ELR (cell line): ENCODE data around the gene ICE2.

Experiments
- DNase-seq: peaks from one replicate; pipeline ENCODE4 v3.0.0-alpha.2; 2015; ENCODE audit warnings: low read depth

The ICE2 gene

DNA sequence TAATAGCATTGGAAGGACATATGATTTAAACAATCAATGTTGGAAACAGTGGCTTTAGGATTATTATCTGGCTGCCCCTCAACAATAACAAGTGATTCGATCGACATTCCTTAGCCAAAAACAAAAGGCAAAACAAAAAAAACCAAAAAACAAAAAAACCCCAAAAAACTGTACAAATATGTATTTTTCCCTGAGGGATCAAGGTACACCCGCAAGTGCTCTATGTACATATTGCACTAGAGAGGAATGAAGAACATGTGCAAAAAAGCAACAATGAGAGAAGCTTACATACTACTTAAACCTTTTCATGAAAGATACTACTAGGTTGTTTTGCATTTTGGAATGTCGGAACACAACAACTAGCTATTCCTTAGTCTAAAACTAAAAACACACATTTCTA is 14.2 kb upstream of the ICE2 start:
- no peak for DNase-seq

DNA sequence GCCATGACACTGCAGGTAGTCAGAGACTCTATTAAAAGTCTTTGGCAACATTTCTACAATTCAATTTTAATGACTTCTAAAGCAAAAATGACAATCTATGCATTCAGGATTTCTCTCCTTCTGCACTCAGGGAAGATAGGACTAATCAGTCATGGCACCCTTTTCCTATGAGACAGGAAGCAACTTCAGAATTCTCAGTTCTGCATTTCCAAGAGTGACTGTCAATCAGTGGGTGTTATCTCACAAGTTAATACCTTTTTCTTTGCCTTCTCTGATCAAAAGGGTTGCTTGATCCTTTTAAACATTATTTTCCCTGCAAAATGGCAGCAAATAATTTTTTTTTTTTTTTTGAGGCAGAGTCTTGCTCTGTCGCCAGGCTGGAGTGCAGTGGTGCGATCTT is 7.8 kb upstream of the ICE2 start:
- DNase-seq: no peak

DNA sequence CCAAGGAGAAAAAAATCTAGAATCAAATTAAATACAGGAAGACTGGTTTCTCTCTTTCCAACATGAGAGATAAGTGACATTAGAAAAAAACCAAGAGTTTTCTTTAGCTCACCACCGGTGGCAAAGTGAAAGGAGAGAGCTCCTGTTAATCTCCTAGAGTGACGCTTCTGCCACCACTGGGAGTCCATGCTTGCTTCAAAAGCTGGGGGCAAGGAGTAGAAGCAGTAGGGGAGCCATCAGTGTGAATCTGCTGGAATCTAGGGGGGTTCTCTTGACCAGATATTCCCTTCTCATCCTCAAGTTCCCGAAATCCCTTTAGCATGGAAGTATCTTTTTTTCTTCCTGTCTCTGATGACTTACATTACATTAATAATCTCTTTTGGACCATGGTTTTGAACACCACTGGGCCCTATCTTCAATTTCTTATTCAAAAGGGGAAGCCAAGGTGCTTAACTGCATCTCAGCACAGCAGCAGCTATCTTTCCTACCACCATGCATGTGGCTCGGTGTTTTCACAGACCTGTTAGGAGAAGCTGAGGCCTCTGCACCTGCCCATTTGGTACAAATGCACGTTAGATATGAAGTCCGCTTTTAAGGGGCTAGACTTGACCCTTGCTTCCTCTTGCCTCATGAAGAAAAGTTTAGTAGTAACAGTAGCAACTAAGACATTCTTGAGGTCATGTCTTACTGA is 6.6 kb upstream of the ICE2 start:
- DNase-seq: no peak

DNA sequence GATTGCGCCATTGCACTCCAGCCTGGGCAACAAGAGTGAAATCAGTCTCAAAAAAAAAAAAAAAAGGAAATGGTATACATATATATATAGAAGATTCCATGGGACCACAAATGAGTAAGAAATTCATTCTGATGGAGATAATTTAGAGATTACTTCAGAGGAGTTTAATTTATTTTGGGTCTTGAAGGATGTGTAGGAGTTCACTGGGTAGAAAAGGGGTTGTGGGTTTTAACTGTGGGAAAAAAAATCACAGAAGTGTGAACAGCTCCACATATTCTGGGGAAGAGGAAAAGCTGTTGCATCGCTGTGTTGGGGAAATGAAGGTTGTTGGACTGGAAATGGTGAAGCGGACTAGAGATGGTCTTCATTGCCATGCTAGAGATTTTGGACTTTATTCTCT is 4.1 kb upstream of the ICE2 start:
- DNase-seq: no peak

DNA sequence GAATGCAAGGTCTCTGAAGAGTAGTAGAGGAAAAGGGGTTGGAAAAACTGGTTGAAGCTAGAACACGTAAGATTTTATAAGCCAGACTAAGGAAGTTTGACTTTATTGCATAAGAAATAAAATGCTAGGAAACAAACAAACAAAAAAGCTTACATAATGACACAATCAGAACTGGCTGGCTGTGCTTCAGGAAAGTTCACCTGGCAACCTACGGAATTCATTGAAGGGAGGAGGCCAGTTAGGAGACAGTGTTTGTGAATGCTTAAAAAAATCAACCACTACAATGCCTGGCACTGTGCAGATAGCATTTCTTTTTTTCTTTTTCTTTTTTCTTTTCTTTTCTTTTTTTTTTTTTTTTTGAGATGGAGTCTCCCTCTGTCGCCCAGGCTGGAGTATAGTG is 1.9 kb upstream of the ICE2 start:
- DNase-seq: no peak

DNA sequence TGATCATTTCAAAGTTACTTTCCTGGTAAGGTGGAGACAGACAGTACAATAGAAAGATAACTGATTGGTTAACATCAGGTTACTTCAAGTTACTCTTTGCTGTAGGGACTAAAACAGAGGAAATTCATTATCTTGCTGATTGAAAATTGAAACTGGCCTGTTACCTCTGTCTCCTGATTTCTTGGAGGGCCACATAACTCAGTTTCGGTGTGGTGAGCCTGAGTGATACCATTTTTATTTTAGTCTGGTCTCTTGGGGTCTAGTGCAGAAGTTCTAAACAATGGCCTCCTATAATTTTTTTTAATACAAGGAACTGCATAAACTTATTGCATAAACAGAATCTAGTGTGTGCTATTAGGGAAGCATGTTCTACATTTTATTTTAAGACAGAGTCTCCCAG is 1.2 kb upstream of the ICE2 start:
- DNase-seq: no peak

DNA sequence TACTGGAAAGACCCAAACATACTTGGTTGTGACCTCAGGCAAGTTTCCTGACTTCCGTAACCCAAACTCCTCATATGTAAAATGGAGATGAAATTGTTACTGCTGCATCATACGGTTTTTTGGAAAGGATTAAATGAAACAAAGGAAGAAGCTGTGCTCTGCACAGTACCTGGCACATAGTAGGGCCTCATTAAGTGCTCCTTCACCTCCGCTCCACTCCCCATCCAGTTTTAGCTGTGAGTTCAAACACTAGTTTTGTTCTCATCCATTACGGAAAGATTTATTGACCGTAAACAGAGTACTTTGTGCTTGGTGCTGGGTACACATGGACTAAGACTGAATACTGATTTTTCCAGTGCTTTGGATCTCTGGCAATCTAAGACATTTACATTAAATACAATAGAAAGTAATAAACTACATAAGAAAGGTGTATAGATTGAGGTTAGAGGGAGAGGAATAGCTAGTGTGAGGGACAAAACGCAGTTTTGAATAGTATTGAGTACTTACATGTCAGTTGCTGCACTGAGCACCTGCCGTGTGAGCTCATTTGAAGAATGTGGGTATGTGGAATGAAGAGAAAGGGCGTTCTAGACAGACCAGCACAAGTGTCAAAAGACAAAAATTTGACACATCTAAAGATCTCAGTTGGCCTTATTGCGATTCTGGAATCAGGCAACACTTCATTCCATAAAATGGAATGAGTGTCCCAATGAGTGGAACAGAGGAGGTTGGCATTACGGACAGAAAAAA is 594 bp upstream of the ICE2 start:
- peak; percentile 3 for DNase-seq

DNA sequence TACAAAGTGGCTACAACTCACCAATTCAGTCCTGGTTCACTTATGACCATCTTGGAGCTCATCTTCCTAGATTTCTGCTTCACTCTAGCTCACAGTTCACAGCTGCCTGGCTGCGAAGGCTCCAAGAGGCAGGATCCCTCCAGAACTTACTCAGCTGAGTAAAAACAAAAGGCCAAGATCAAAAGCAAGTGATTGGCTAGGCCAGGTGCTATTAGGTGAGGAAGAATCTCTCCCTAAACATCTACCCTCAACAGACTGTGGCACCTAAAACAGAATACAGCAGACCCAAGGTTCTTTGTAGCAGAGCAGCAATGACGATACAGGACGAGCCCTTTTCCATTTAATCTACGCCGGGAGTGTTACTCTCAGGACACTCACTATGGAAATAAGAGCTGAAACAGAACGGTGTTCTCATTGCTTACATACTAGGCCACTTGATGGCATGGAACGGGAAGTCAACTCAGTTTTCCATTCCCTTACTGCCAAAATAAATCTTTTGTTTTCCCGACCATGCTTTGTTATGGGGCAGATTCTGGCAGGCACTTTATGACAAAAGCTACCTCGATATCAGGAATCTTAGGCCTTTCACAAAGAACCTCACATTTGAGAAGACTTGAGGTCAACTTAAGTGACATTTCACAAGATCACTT is 901 bp downstream of the ICE2 start:
- peak; percentile 56 for DNase-seq

DNA sequence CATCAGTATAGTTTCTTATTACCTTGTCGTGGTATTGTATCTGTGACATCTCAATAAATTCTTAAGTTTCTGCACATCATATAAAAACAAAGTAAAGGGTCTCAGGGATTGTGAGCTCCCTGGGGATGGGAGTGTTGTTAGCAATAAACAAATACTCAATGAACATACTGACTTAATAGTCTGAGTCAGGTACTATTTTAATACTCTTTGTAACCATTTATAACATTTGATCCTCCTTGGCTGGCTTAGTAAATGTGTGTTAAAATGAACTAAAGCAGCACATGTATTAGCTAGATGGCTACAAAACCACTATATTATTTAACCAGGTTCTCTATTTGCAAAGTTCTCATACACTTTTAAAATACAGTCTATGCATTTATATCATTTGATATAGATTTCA is 1.8 kb downstream of the ICE2 start:
- peak; percentile 1 for DNase-seq

DNA sequence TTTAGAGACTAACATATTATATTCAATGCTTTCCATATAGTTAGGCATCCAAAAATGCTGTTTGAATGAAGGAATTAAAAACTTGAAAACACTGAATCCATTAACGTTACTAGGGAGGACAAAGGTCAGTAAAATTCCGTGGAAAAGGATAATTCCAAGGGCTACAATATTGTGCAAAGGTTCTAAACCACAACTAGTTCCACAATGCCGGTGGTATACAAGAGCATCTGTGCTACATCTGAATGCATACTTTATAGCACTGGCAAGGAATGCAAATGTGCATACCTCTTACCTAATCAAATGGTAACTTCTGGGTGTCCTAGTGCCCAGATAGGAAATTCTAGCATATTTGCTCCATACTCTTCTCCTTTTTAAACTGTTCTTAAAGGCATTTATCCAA is 2.2 kb downstream of the ICE2 start:
- DNase-seq: peak; percentile 17

DNA sequence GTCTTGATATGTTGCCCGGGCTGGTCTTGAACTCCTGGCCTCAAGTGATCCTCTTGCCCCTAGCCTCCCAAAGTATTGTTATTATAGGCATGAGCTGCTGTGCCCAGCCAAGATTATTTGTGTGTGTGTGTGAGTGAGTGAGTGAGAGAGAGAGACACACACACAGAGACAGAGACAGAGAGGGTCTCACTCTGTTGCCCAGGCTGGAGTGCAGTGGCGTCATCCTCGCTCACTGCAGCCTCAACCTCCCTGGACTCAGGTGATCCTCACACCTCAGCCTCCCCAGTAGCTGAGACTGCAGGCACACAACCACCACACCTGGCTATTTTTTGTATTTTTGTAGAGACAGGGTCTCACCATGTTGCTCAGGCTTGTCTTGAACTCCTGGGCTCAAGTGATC is 5.8 kb downstream of the ICE2 start:
- DNase-seq: no peak

DNA sequence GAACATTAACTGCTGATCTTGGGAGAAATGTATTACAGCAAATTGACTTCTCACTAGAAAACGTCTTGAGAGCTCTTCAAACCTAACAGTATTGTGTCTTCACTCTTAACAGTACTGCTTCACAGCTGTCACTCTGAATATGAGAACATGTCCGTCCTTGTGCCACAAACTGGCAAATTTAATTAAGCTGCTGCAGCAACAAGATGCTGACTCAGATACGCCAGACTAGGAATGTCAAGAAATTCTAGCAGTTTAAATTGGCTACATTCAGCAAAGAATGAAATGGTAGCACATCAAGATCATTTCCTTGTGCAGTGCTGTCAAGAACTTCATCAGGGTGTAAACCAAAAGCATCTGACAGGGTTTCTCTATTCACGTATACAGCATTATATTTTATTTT is 7.6 kb downstream of the ICE2 start:
- DNase-seq: no peak

DNA sequence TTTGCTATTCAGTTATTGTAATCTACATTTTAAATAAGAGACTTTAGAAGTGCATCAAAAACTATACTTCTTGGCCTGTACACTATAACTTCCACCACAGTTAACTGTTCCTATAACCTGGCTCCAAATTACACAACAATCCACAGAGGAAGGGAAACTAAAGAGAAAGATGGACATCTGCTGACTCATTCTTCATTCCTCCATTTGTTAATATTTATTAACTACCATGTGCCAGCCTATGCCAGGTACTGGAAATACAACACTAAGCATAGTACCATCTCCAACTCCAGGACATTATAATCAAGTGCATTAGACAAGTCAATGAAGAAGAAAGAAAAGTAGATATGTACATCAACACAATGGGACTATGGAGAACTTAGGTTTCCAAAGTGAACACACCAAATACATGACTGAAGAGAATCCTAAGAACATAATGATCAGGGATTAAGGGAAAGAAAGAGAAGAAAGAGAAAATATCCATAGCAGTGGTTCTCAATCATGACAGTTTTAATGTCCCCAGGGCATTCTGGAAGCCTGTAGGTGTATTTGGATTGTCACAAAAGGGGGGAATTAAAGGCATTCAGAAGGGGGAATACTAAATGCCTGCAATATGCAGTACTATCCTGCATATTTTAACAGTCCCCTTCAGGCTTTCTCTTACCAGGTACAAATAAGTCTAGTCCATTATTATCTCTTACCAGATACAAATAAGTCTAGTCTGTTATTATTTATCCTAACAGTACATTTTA is 8.9 kb downstream of the ICE2 start:
- peak; percentile 22 for DNase-seq

DNA sequence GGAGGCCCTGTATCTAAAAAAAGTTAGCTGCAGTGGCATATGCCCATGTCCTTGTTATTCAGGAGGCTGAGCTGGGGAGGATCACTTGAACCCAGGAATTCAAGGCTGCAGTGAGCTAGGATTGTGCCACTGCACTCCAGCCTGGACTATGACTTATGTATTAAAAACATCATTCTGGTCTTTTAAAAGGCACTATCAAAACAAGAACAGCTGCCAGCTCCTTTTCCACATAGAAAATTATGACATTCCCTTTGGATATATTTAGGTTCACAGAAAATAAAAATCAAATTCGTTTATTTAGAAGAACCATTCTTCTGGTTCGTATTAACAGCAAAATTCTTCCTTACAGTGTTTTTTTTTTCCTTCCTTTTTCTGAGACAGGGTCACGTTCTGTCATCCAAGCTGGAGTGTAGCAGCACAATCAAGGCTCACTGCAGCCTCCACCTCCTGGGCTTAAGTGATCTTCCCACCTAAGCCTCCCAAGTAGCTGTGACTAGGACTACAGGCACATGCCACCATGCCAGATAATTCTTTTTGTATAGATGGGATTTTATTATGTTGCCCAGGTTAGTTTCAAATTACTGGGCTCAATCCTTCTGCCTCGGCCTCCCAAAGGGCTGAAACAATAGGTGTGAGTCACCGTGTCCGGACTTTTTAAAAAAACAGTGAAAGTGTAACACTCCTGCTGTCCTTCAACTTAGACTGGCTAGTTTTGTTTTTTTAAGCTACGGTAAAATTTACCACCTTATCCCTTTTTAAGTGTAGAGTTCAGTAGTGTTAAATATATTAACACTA is 13.9 kb downstream of the ICE2 start:
- DNase-seq: peak; percentile 27

DNA sequence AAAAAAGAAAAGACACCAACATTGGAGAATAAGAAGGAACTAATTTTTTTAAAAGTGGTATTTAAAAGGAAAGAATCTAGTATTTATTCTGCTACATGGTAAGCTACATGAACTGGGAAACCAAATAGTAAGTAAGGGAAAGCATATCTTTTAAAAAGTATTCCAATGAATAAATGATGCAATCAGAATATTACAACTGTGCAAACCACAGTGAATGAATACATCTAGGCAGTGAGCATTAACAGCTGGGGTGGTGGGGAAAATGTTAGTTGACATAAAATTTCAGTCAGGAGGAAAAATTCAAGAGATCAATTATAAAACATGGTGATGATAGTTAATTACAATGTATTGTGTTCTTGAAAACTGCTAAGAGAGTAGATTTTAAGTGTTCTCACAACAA is 16.9 kb downstream of the ICE2 start:
- no peak for DNase-seq

DNA sequence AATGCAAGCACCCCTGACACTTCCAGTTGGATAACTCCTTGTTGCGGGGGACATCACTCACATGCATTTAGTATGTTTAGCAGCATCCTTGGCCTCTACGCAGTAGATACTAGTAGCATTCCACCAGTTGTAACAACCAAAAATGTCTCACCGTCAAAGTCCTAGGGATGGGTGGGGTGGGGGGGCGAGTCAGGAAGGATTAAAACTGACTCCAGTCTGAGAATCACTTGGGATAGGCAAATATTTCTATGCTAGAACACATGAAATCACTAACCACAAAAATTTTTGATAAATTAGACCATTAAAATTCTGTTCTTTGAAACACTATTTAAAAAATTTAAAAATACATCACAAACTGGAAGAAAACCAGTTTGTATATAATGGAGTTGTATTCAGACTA is 18.0 kb downstream of the ICE2 start:
- DNase-seq: no peak

DNA sequence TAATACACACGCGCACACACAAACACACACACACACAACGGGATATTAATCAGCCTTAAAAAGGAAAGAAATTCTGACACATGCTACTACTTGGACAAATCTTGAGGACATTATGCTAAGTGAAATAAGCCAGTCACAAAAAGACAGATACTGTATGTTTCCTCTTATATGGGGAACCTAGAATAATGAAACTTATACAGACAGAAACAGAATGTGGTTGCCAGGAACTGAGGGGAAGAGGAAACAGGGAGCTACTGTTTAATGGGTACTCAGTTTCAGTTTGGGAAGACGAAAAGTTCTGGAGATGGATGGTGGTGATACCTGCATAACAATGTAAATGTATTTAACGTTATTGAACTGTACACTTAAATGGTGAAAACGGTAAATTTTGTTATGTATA is 20.2 kb downstream of the ICE2 start:
- DNase-seq: no peak

DNA sequence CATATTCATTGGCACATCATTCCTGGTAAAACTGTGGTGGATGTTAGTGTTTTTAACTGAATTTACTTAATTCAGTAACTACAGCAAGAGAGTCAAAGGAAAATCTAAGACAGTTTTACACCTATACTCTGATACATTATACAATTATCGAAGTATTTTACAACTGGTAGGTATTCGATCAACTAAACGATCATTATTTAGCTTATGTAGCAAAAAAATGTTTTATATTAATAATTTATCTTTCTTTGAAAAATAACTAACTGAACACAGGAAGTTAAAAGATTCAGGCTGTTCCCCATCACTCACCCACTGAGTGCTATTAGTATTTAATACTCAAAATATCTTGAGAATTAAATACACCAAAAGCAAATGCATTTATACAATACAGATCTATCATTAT is 21.0 kb downstream of the ICE2 start:
- DNase-seq: no peak

DNA sequence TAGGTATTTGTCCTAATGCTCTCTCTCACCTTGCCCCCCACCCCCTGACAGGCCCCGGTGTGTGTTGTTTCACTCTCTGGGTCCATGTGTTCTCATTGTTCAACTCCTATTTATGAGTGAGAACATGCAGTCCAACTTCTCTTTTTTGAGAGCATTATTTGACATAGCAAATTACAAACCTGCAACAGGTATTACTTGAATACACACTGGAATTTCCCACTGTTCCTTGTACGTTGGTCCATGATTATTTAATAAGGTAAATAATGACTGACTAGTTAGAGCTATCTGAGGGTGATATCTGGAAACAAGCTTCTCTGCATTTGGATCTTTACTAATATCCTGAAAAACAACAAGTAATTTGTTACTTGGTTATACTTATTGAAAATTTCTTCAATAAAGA is 24.1 kb downstream of the ICE2 start:
- no peak for DNase-seq

DNA sequence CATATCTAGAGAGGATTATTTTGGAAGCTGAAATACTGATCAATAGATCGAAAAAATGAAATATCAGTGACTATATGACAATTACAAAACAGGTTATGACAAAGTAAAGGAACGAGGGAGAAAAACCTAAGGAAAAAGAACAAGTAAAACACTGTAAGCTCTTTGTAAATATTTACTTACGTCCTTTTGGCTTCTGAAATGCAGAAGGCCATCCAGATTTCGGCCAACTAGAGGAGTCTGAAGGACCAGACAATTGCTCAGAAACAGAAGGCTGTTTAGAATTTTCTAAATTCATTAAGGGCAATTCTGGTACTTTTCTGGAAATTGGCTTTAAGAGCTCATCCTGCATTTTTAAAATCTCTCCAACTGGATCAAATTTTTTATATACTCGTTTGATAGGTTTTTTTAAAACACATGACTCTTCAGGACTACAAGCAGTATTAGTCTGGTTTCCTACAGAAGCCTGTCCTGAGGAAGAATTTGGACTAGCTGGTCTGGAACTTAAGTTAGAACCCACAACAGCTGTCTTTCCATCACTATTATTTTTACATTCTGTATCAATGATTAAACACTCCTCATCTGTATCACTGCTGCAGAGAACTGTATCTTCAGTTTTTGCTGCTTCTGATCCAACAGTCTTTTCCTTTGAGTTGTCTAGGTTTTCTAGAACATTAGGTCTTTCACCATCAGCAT is 30.1 kb downstream of the ICE2 start:
- no peak for DNase-seq

DNA sequence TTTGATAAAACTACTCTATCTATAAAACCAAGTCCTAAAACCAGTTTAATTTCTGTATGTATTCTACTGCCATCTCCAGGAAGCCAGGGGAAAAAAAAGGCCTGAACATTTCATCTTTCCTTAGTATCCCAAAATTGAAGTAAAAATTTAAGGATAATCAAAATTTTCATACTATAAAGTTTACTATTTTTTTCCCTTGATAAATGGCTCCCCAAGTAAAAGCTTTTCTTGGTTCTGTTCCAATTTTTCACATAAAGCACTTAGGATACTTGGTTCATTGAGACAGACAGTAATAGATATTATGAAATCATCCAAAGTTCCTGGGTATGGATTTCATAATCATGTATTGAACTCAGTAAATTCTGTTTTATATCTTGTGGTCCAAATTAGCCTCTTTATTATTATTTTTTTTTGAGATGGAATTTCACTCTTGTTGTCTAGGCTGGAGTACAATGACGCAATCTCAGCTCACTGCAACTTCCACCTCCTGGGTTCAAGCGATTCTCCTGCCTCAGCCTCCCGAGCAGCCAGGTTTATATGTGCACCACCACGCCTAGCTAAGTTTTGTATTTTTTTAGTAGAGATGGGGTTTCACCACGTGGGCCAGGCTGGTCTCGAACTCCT is 34.5 kb downstream of the ICE2 start:
- DNase-seq: peak; percentile 66
